MM.1S (cell line): ENCODE data around the gene EHBP1.

ENCODE experiments used
- DNase-seq: peaks from one replicate; pipeline ENCODE4 v3.0.0-alpha.2; 2015
- H2AFZ ChIP-seq: fragments of 300-600 bp; sonication (generic); 2 replicates; pipeline ENCODE4 v1.6.0; 2016; ENCODE audit warnings: antibody characterized with exemption, low read length
- H3F3A ChIP-seq: fragments of 300-600 bp; sonication (generic); 2 replicates; pipeline ENCODE4 v1.6.1; 2016; ENCODE audit warnings: mild to moderate bottlenecking, antibody characterized with exemption, low read length, moderate library complexity, mixed read lengths; ENCODE audit not compliant: insufficient read depth
- H3K27ac ChIP-seq: fragments of 300-600 bp; sonication (generic); 2 replicates; pipeline ENCODE4 v1.5.1; 2016; ENCODE audit warnings: mild to moderate bottlenecking, low read length
- H3K27me3 ChIP-seq: fragments of 300-600 bp; sonication (generic); replicated peaks from 2 replicates; pipeline ENCODE4 v1.6.0; 2016; ENCODE audit warnings: low read length; ENCODE audit not compliant: insufficient read depth
- H3K36me3 ChIP-seq: fragments of 300-600 bp; sonication (generic); replicated peaks from 2 replicates; pipeline ENCODE4 v1.6.1; 2016; ENCODE audit warnings: mild to moderate bottlenecking, low read length, mixed read lengths; ENCODE audit not compliant: insufficient read depth
- H3K4me1 ChIP-seq: fragments of 300-600 bp; sonication (generic); 2 replicates; pipeline ENCODE4 v1.6.1; 2016; ENCODE audit warnings: low read length, mixed read lengths
- H3K4me2 ChIP-seq: fragments of 300-600 bp; sonication (generic); 2 replicates; pipeline ENCODE4 v1.6.0; 2016; ENCODE audit warnings: low read depth, low read length
- H3K4me3 ChIP-seq: fragments of 300-600 bp; sonication (generic); 2 replicates; pipeline ENCODE4 v1.5.1; 2016; ENCODE audit warnings: low read length, mixed read lengths
- H3K79me2 ChIP-seq: fragments of 300-600 bp; sonication (generic); 2 replicates; pipeline ENCODE4 v1.6.1; 2016; ENCODE audit warnings: mixed run types, low read length, mixed read lengths
- H3K9ac ChIP-seq: fragments of 300-600 bp; sonication (generic); 2 replicates; pipeline ENCODE4 v1.6.1; 2016; ENCODE audit warnings: low read length, mixed read lengths
- H3K9me2 ChIP-seq: fragments of 300-600 bp; sonication (generic); replicated peaks from 2 replicates; pipeline ENCODE4 v1.6.1; 2016; ENCODE audit warnings: mild to moderate bottlenecking, low read length, mixed read lengths; ENCODE audit not compliant: insufficient read depth
- H3K9me3 ChIP-seq: fragments of 300-600 bp; sonication (generic); replicated peaks from 2 replicates; pipeline ENCODE4 v1.6.1; 2016; ENCODE audit warnings: mild to moderate bottlenecking, low read length, mixed read lengths; ENCODE audit not compliant: insufficient read depth
- H4K20me1 ChIP-seq: fragments of 300-600 bp; sonication (generic); 2 replicates; pipeline ENCODE4 v1.6.1; 2016; ENCODE audit warnings: mild to moderate bottlenecking, low read length, moderate library complexity, mixed read lengths; ENCODE audit not compliant: insufficient read depth
- CTCF ChIP-seq: fragments of 300-600 bp; sonication (generic); IDR thresholded peaks from 2 replicates; pipeline ENCODE4 v1.5.1; 2016; ENCODE audit warnings: antibody characterized with exemption, low read length, mixed read lengths
- EZH2 ChIP-seq: fragments of 300-600 bp; sonication (generic); optimal IDR thresholded peaks from 2 replicates; pipeline ENCODE3; 2017; ENCODE audit warnings: low read depth, mild to moderate bottlenecking, antibody characterized with exemption, low read length, mixed read lengths
- EZH2phosphoT487 ChIP-seq: fragments of 300-600 bp; sonication (generic); IDR thresholded peaks from 2 replicates; pipeline ENCODE4 v1.6.1; 2018; ENCODE audit warnings: antibody characterized with exemption, low read length

Gene EHBP1

DNA sequence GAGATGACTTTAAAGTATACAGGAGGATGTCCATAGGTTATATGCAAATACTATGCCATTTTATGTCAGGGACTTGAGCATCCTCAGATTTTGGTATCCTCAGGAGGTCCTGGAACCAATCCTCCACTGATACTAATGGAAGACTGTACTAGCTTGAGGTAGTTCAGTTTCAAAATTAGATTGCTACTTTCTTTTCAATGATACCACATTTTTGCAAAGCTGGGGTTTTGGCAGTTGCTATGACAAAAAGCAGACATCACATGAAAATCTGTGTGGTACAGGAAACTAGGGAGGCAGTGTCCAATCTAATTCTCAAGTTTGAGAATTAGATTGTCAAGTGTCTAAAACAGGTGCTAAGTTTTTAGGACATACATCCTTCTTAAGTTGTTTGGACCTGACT lies 14.2 kb downstream of the EHBP1 start:
- no peak overlapping the region for H3K27ac ChIP-seq
- no peaks in the 10 kb centered on the region for H4K20me1 ChIP-seq
- H3F3A ChIP-seq, result no peaks in the 10 kb centered on the region
- TF ChIP-seq EZH2phosphoT487 (no peak), EZH2 (no peak), CTCF (no peak)
- no peak for DNase-seq
- no peaks in the 10 kb centered on the region; the same call in 1 of the 2 replicates for H3K36me3 ChIP-seq
- no peaks in the 10 kb centered on the region for H3K27me3 ChIP-seq
- no peaks in the 10 kb centered on the region for H3K9me2 ChIP-seq
- no peak overlapping the region for H3K9ac ChIP-seq
- H3K4me1 ChIP-seq, result no peaks in the 10 kb centered on the region
- H3K4me3 ChIP-seq, result no peak overlapping the region
- no peak overlapping the region for H3K4me2 ChIP-seq
- H3K9me3 ChIP-seq, result no peaks in the 10 kb centered on the region
- no peak overlapping the region for H2AFZ ChIP-seq
- H3K79me2 ChIP-seq, result peaks cover 24% of the 10 kb centered on the region

- H3F3A ChIP-seq, result no peaks in the 10 kb centered on the region
- H3K9me2 ChIP-seq, result no peaks in the 10 kb centered on the region
- H3K79me2 ChIP-seq, result peaks cover 31% of the 10 kb centered on the region
- no peaks in the 10 kb centered on the region for H3K9me3 ChIP-seq
- no peak overlapping the region for H2AFZ ChIP-seq
- H3K9ac ChIP-seq, result no peak overlapping the region
- H4K20me1 ChIP-seq, result no peaks in the 10 kb centered on the region
- no peaks in the 10 kb centered on the region; the same call in 1 of the 2 replicates for H3K36me3 ChIP-seq
- H3K4me2 ChIP-seq, result no peak overlapping the region
- no peak overlapping the region for H3K4me3 ChIP-seq
- no peaks in the 10 kb centered on the region for H3K4me1 ChIP-seq
- no peak for DNase-seq
- TF ChIP-seq CTCF (no peak), EZH2 (no peak), EZH2phosphoT487 (no peak)
- no peaks in the 10 kb centered on the region for H3K27me3 ChIP-seq
- H3K27ac ChIP-seq, result no peak overlapping the region
Measured at GRCh38 chr2:62722679-62723078, 17.2 kb downstream of the EHBP1 start.

- TF ChIP-seq EZH2 (no peak), EZH2phosphoT487 (no peak), CTCF (no peak)
- no peak for DNase-seq
- H3K9me3 ChIP-seq, result no peaks in the 10 kb centered on the region
- no peaks in the 10 kb centered on the region; the same call in 1 of the 2 replicates for H3K36me3 ChIP-seq
- H3K4me1 ChIP-seq, result no peaks in the 10 kb centered on the region
- no peaks in the 10 kb centered on the region for H3F3A ChIP-seq
- no peak overlapping the region for H3K4me3 ChIP-seq
- H3K27ac ChIP-seq, result no peak overlapping the region
- H3K79me2 ChIP-seq, result peaks cover 31% of the 10 kb centered on the region
- H3K9ac ChIP-seq, result no peak overlapping the region
- no peaks in the 10 kb centered on the region for H4K20me1 ChIP-seq
- H3K9me2 ChIP-seq, result no peaks in the 10 kb centered on the region
- H3K27me3 ChIP-seq, result no peaks in the 10 kb centered on the region
- no peak overlapping the region for H2AFZ ChIP-seq
- H3K4me2 ChIP-seq, result no peak overlapping the region
Measured at GRCh38 chr2:62723253-62723652, 17.7 kb downstream of the EHBP1 start.
